ENCODE results near the gene PRRT1B.

DNA sequence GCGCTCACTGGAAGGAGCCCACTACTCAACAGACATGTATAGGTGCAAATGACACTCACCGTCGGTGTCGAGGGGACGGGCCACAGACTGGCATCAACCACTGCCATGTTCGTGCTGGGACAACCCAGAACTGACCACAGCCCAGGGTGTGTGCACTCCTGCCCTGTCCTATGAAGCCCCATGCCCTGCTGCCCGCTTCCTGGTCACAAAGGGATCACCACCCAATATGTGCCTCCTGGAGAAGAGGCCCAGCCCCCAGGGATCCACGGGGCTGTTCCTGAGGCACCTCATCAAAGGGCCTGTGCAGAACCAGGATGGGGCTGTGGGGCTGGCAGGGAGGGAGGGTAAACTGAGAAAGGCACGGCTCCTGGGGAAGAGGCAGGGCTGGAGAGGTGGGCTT lies 43.1 kb downstream of the PRRT1B start:
- TF ChIP-seq, protein P1, sequence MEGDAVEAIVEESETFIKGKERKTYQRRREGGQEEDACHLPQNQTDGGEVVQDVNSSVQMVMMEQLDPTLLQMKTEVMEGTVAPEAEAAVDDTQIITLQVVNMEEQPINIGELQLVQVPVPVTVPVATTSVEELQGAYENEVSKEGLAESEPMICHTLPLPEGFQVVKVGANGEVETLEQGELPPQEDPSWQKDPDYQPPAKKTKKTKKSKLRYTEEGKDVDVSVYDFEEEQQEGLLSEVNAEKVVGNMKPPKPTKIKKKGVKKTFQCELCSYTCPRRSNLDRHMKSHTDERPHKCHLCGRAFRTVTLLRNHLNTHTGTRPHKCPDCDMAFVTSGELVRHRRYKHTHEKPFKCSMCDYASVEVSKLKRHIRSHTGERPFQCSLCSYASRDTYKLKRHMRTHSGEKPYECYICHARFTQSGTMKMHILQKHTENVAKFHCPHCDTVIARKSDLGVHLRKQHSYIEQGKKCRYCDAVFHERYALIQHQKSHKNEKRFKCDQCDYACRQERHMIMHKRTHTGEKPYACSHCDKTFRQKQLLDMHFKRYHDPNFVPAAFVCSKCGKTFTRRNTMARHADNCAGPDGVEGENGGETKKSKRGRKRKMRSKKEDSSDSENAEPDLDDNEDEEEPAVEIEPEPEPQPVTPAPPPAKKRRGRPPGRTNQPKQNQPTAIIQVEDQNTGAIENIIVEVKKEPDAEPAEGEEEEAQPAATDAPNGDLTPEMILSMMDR (conservative IDR thresholded peaks at IDR 0.05; ENCODE audit: low read depth, low read length) = no peak
- TF ChIP-seq RAD21 (IDR thresholded peaks at IDR 0.05; ENCODE audit: low read length) = no peak
- no peak for TF ChIP-seq POLR2A (IDR thresholded peaks at IDR 0.05; ENCODE audit: low read depth, low read length)
- no peak for TF ChIP-seq RFX5 (IDR thresholded peaks at IDR 0.05; ENCODE audit: low read depth, low read length)
- TF ChIP-seq MAFK (IDR thresholded peaks at IDR 0.05; ENCODE audit: low read depth, low read length) = no peak
- TF ChIP-seq MAZ (IDR thresholded peaks at IDR 0.05; ENCODE audit: borderline replicate concordance, low read depth, low read length) = no peak
- TF ChIP-seq, protein P2, sequence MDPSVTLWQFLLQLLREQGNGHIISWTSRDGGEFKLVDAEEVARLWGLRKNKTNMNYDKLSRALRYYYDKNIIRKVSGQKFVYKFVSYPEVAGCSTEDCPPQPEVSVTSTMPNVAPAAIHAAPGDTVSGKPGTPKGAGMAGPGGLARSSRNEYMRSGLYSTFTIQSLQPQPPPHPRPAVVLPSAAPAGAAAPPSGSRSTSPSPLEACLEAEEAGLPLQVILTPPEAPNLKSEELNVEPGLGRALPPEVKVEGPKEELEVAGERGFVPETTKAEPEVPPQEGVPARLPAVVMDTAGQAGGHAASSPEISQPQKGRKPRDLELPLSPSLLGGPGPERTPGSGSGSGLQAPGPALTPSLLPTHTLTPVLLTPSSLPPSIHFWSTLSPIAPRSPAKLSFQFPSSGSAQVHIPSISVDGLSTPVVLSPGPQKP (IDR thresholded peaks at IDR 0.05; ENCODE audit: borderline replicate concordance, low read depth, low read length) = no peak
- no peak for TF ChIP-seq FOS (IDR thresholded peaks at IDR 0.05; ENCODE audit: low read depth, low read length)
- no peak for TF ChIP-seq CHD1 (IDR thresholded peaks at IDR 0.05; ENCODE audit: low read depth, low read length)
- TF ChIP-seq SMC3 (IDR thresholded peaks at IDR 0.05; ENCODE audit: low read depth, low read length) = no peak

Measured in IMR-90 (cell line).